ENCODE measurements around the gene ASXL2.
A peak's percentile ranks its signal among the peaks of the same experiment; 100 is the strongest.

The ASXL2 gene

DNA sequence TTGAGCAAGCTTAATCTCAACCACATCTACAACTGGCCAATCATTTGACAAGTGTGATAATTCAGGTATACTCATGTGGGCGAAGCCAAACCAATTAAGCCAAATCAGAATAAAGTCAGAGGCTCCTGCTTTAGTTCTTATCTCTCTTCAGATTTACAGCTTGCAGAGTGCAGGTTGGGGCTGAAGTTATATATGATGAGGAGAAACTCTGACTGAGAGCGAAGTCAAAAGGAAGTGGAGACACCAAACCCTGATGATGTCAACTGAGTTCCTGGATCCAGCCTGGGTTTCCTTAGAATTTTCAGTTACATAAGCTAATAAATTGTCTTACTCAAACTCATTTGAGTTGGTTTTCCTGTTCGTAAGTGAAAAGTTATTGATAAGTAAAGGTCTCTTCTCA lies 73.9 kb downstream of the ASXL2 start:
- DNase-seq (ENCODE audit: low read depth in 2 of 2), result peak in 1 of 2 donors; percentile 8

DNA sequence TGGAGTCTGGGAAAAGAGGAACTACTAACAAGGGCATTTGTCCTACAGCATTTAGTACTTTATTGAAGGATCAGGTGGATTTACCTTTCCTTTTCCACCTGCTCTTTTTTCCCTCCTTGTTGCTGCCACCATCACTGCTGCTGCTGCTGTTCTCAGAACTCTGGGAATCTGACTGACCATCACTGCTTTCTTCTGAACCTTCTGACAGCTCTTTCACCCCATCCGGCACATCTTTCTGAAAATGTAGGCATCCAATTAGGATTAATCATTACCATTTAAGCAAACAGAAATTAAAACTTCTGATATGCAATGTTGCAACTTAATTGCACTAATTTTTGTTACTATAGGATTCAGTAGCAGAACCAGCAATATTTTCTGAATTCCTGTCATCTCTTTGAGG lies 79.0 kb downstream of the ASXL2 start:
- no peak for DNase-seq (ENCODE audit: low read depth in 2 of 2)

DNA sequence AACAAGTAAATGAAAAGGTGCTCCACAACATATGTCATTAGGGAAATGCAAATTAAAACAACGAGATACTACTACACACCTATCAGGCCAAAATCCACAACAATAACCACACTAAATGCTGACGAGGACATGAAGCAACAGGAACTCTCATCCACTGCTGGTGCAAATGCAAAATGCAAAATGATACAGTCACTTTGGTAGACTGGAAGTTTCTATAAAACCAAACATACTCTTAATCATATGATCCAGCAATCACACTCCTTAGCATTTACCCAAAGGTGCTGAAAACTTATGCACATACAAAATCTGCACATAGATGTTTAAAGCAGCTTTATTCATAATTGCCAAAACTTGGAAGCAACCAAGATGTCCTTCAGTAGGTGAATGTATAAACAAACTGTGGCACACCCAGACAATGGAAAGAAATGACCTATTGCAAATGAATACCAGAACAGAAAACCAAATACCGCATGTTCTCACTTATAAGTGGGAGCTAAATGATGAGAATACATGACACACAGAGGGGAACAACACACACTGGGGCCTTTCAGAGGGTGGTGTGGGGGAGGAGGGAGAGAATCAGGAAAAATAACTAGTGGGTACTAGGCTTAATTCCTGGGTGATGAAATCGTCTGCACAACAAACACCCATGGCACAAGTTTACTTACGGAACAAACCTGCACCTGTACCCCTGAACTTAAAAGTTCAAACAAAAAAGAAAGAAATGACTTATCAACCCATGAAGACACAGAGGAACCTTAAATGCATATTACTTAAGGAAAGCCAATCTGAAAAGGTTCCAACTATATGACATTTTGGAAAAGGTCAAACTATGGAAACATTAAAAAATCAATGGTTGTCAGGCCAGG lies 80.4 kb downstream of the ASXL2 start:
- no peak for DNase-seq (ENCODE audit: low read depth in 2 of 2)

DNA sequence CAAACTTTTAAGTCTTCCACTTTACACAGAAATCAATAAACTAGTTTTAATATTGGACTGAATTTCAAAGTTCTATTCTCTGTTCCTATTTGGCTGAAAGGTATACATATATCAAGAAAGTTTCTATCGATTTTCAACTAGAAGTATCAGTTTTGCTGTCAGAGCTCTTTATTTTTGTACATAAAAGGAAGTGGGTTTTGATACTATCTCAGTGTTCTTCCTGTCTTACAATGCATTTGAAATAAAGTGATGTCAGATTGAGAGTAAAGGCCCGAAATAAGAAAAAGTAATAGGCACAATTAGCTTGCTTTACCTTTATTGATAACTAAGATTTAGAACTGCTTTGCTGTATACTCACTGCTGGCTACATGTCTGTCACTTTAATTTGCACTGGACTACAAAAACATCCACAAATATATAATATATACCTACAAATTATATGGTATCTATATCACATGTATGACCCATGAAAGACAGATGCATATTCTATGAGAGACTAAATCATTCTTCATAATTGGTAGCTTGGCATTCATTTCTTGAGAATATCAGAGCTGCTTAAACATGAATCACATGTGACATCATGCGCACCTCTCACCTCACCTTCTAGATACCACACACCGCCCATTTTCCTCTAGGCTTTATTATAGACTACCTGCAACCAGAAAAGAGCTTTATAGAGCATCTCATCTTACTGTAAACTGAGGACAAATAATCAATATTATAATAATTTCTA lies 83.6 kb downstream of the ASXL2 start:
- no peak for DNase-seq (ENCODE audit: low read depth in 2 of 2)

DNA sequence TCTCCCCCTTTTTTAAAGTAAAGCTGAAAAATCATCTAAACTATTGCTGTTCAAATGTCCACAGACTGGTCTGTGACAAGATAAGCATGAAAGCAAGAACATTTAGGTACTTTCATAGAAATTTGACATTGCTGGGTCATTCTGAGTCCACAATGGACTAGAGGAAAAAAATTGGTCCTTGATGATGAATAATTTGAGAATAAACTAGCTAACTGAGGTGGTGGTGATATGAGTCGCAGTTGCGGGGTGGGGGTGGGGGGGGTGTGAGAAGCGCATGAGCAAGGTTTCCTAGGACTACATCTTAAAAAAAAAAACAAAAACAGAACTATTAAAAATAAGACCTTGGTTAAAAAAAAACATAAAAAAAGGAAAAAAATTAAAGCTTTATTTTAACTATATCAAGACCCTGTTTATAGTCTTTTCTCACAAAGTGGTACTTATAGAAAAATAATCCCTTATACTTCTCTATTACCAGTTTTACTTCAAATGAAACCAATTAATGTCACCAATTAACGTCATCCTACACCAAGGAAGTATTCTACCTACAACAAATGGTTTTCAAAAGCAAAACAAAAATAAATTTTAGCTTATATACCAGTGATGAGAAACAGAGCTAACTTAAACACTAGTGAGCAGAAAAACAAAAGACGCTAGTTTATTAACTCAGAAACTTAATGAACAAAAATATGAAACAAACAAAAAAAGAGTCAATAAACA lies 88.1 kb downstream of the ASXL2 start:
- DNase-seq (ENCODE audit: low read depth in 2 of 2), result no peak

DNA sequence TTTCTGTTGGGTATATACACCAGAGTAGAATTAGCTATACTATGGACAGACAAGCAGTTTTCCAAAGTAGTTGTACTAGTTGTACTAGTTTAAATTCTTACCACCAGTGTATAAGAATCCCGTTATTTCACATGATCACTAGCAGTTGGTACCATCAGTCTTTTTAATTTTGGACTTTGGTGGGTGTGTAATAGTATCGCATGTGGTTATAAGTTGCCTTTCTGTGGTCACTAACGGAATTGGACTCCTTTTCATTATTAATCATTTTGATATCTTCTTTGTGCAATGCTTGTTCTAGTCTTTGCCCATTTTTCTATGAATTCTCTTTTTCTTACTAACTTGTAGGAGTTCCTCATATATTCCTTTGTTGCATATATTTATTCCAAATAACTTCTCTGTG lies 89.8 kb downstream of the ASXL2 start:
- DNase-seq (ENCODE audit: low read depth in 2 of 2), result no peak

DNA sequence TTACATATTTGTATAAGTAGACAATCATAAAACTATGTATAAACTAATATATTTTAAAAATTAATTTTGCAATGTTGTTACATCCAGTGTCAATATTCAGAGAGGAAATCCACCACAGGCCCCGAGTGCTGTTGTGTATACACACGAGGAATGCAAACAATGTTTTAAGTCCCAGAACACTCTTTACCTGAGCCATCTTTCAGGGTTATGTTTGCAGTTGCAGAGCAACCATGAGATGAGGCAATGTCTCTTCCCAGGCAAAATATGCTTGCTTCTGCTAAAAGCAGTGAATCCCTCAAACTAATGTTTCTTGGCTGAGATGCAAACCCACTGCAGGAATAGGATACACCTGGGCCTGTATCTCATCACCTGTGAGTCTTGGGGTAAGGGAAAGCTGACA lies 91.3 kb downstream of the ASXL2 start:
- DNase-seq (ENCODE audit: low read depth in 2 of 2), result no peak

DNA sequence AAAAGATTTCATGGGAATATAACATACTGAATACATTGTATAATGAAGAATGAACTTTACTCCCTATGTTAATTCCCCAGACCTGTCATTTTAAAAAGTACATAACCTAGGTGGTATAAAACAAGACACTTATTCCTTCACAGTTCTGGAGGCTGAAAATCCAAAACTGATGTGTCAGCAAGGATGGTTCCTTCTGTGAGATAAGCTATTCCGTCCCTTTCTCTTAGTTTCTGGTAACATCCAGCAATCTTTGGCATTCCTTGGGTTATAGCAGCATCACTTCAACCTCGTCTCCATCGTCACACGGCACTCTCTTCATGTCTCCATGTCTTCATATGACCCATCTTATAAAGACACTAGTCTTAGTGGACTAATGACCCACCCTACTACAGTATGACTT lies 93.9 kb downstream of the ASXL2 start:
- no peak for DNase-seq (ENCODE audit: low read depth in 2 of 2)

DNA sequence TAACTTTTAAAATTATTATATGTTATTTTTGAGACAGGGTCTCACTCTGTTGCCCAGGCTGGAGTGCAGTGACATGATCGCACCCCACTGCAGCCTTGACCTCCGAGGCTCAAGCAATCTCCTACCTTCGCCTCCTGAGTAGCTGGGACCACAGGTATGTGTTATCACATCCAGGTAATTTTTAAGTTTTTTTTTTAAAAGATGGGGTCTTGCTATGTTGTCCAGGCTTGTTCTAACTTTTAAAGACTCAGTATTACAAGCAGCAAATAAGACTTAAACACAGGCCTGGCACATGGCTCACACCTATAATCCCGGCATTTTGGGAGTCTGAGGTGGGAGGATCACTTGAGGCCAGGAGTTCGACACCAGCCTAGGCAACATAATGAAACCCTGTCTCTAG lies 101.2 kb downstream of the ASXL2 start:
- no peak for DNase-seq (ENCODE audit: low read depth in 2 of 2)

DNA sequence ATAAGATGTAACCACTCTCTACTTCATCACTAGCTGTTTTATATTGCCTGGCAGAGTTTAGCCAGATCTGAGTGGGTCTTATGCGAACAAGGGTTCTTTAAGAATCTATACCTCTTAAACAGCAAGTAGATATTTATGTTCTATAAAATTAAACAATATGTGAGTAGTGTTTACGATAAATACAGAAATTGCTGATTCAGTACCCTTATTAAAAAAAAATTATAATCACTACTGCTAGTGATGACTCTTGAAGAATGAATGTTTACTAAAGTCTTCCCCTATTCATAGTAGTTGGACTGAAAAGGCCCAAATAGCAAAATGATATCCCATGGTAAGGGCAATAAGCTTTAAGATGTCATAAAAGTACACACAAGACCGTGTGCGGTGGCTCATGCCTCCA lies 106.2 kb downstream of the ASXL2 start:
- no peak for DNase-seq (ENCODE audit: low read depth in 2 of 2)

DNA sequence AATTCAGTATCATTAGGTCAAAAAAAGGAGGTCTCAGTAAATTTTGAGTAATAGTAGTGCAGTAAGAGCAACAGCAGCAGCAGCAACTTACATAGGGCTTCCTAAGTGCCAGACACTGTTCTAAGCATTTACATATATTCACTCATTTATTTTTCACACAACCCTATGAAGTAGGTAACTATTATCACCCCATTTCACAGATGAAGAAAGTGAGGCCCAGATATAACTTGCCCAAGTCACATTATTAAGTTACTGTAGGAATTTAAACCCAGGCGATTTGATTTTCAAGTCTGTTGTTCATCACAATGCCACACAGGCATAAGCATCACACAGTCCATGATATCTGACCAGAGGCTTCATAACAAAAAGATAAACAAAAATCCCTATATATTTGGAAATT lies 114.7 kb downstream of the ASXL2 start:
- no peak for DNase-seq (ENCODE audit: low read depth in 2 of 2)

DNA sequence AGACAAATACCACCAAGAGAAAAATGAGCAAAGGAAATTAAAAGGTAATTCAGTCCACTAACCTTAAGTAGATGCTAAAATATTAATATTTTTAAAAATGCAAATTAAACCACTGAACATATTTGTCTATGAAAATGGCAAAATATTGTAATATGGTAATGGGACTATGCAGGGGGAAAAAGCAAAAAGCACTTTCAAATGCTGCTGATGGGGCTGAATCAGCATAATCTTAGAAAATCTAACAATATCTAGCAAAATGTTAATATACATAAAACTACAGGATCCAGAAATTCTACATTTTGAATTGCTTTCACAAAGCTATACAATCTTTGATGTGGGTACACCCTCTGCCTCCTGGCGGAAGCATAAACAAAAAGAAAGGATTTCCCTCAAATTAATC lies 118.0 kb downstream of the ASXL2 start:
- DNase-seq (ENCODE audit: low read depth in 2 of 2), result no peak

DNA sequence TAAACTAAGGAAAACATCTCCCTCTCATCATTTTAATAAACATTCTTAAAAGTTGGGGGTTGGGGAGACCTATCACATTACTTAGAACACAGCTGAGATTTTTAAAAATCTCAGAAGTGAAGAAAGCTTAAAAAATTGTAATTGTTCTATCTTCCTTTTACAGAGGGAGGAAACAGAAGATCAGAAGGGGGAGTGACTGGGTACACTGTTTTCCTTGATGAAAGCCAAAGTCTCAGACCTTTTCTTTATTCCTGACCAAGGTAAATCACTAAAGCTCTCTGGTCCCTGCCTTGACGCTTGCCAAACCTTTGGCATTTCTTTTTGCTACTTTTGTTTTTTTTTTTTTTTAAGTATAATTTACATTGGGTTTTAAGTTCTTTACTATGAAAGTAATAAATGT lies 119.9 kb downstream of the ASXL2 start:
- DNase-seq (ENCODE audit: low read depth in 2 of 2), result no peak

DNA sequence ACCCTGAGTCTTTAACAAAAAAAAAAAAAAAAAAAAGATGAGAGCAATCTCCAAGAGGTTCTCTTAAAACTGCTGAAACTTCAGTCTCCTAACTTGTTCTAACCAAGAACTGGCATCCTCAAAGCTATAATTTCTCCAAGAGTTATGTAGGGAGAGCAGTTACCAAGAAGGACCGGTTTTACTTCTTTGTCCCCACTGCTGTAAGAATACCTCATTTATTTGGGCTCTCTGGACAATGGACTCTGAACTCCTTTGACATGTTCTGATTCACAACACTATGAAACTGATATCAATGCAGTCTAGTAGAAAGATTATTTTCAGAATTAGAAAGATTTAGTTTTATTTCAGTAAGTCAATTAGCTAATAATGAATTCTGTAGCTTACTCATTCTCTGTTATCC lies 120.4 kb downstream of the ASXL2 start:
- DNase-seq (ENCODE audit: low read depth in 2 of 2), result no peak

DNA sequence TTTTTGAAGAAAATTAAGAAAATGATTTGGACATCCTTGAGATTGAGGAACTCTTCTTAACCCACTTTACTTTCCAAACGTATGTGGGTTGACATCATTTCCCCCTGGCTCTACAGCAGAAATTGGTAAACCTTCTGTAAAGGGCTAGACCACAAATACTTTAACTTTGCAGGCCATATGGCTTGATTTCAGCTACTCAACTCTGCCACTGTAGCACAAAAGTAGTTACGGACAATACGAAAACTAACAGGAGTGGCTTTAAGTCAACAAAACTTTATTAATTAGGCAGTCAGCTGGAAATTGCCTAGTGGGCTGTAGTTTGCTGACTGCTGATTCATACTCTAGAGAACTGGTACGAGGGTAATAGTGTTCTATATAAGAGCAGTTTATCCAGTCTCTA lies 121.8 kb downstream of the ASXL2 start:
- no peak for DNase-seq (ENCODE audit: low read depth in 2 of 2)

DNA sequence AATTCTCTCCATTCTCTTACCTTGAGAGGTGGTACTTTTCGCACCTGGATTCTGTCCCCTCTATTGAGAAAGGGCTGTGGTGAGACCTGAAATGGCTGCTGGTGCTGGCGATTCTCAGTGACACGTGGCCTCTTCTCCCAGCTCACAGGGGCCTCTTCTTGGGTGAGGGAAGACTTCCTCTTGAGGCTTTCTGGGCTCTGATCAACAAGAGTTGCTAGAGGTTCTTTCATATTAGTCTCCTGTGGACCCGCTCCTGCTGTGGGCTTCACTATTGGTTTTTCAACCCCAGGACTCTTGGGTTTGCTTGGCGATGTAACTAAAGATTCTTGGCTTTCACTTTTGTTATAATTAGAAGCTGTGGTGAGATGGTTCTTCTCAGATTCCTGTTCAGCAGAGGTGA lies 128.6 kb downstream of the ASXL2 start:
- no peak for DNase-seq (ENCODE audit: low read depth in 2 of 2)

DNA sequence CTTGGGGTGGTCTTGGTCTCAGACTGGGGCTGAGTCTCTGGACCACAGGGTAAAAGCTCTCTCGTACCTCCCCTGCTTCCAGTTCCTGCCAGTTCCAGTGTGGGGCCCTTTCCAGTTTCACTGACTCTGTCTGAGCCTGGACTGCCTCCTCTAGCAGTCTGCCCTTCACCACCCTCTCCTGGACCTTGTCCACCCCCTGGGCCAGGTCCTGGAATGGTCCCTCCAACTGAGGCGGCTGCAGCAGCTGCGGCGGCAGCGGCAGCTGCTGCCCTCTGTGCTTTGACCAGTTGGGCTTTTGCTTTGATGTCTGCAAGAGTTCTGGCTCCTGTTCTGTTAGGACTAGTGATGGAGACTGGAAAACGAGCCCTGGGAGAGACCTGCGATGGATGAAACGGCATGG lies 134.2 kb downstream of the ASXL2 start:
- DNase-seq (ENCODE audit: low read depth in 2 of 2), result no peak

DNA sequence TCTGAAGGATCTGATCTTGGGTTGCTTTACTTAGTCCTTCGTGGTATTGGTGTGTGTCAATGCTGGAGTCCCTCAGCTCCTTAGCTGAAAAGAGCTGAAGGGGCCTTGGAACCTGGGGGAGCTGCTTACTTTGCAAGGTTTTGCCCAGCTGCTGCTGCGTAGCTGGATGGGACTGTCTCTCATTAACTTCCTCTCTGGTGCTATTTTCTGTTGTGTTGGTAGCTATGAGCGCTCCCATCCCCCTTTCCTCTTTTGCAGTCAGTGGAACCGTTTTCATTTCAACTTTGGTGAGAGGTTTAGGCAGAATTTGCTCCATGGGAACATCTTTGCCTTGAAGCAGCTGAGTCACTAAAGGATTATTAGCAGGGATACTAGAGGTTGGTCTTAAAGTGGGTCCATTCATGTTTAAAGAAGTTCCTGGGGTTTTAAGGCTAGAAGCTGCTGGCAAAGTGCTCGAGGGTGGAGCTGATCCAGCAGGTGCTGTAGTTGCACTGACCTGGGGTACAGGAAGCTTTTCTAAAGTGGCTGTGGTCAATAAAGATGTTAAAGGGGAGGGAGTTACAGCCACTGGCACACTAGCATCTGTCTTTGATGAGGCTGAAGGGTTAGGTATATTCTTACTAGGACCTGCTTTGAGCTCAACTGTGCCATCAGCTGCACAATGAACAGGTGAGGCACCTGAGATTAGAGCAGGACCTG lies 135.0 kb downstream of the ASXL2 start:
- no peak for DNase-seq (ENCODE audit: low read depth in 2 of 2)

DNA sequence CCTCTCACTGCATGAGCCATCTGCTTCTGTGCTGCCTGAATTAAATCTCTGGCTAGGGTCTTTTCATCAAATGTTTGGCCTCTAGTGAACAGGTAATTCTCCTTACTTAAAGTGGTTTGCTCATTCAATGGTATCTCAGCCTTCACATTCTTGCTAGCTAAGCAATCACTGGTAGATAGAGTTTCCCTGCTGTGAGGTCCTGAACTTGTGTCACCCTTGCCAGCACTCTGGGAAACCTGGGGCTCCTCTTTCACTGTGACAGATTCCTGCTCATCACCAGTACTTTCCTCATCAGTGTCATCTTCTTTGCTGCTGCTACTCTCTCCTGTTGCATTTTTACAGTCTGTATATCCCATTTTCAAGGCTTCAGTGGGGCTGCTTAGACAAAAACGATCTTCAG lies 135.8 kb downstream of the ASXL2 start:
- DNase-seq (ENCODE audit: low read depth in 2 of 2), result no peak

DNA sequence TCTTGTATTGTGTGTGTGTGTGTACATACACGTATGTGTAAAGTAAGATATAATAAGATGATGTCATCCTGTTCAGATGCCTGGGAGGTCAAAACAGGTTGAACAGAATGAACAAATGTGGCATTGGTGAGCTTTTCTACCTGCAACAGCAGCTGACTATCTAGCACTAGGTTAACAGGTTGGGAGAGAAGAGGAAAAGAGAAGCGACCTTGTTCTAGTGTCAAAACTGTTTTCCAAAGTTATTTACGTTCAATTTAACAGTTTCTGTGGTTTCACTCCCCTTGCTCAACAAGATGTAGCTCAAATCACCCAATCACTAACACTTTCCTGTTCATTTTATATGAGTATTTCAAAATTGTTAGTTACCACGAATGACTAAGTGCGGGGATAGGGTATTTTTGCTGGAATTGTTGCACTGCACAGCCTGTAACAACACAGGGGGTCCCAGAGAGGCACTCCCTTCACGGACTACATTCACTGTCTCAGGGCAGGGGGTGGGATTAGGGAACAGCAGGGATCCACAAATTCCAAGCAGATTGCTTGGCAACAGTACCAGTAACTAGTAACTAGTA lies 137.4 kb downstream of the ASXL2 start:
- DNase-seq (ENCODE audit: low read depth in 2 of 2), result no peak

DNA sequence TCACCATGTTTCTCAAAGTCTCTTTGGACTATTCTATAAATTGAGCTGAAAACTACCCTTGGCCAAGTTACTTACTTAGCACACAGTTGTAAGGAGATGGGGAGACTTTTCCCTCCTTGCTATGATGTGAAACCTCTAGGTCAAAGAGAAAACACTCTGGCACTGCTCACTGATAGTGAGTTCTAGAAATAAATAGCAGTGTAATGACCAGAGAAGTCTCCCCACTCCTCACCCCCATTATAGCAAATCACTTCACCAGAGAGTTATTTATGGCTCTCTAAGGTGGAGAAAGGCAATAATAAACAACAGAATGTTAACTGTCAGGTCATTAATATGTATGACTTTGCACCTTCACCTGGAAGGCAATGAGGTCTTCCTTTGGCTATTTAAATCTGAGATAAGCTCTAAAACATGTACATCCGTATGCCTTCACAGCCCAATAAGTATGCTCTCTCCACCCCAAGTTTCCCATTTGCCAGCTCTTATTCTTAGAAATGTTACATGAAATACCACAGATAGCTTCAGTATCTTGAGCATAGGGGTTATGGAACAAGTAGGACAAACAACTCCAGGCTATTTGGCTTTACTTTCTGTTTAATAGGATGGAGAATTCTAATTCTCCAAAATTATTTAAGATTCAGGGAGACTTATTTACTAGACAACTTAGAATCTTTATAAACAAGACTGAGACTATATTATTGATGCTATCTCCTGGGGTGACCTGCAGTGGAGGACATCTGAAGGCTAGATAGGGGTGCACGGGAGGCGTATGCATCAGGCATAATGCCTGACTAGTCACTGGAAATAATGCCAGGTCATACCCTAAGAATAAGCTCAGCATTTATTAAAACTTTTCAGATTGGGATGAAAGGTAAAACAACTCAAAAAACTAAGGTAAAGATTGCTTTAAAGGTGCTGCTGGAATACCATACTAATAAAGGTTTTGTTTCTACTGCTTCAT lies 139.6 kb downstream of the ASXL2 start:
- DNase-seq (ENCODE audit: low read depth in 2 of 2), result no peak

Measured in stimulated activated CD8-positive, alpha-beta memory T cell treated with anti-CD3 and anti-CD28 coated beads, Interleukin-7, amount 100 ng/mL, for 4 hours (primary cell).